Psoas muscle (tissue), 8 donors: Measurements from ENCODE around the gene ADAMTS16. TPM values are rescaled to one million over a fixed set of nuclear protein-coding genes. Genes with fewer than 3 reads are reported as not detected.
A peak's percentile ranks its signal among the peaks of the same experiment; 100 is the strongest.

ENCODE experiments used
- ATAC-seq, 4 donors: fragments of 200-7000 bp; cut with Tn5 transposase; one replicate each; pipeline ENCODE4 v1.9.1; 2020; ENCODE audit warnings: moderate library complexity in 3 of 4, mild to moderate bottlenecking in 2 of 4
- DNase-seq, 2 donors: peaks; one replicate each; pipeline ENCODE4 v3.0.0-alpha.2; 2020
- H3K27ac ChIP-seq: fragments of 200-600 bp; one replicate; pipeline ENCODE4 v1.8.0; 2022
- H3K27me3 ChIP-seq, 3 donors: fragments of 200-600 bp in 1 of 3; one replicate each; pipeline versions ENCODE4 v1.6.1 to v1.8.0; 2013 to 2022; ENCODE audit warnings: low read length in 2 of 3, mild to moderate bottlenecking in 2 of 3, moderate library complexity in 1 of 3; ENCODE audit not compliant: insufficient read depth in 3 of 3
- H3K36me3 ChIP-seq, 2 donors: fragments of 200-600 bp in 1 of 2; one replicate each; pipeline versions ENCODE4 v1.6.1 to v1.8.0; 2013 to 2022; ENCODE audit warnings: low read depth in 1 of 2, mild to moderate bottlenecking in 1 of 2, moderate library complexity in 1 of 2; ENCODE audit not compliant: insufficient read depth in 1 of 2
- H3K4me1 ChIP-seq: fragments of 200-600 bp; one replicate; pipeline ENCODE4 v1.8.0; 2022
- H3K4me3 ChIP-seq: fragments of 200-600 bp; one replicate; pipeline ENCODE4 v1.8.0; 2022; ENCODE audit warnings: mild to moderate bottlenecking
- H3K9me3 ChIP-seq: fragments of 200-600 bp; one replicate; pipeline ENCODE4 v1.8.0; 2022
- CTCF ChIP-seq: fragments of 200-600 bp; IDR thresholded peaks from one replicate; pipeline ENCODE4 v1.8.0; 2022; ENCODE audit warnings: antibody characterized with exemption
- WGBS, 3 donors: extraction: QIAGEN DNeasy Blood & Tissue Kit; methylation state at CpG; one replicate each; pipeline versions ENCODE4 v1.1.6 to v1.1.7; 2013; 5-methylcytosine and 5-hydroxymethylcytosine counted together
- intact Hi-C, 2 donors: fragments of 100-400 bp; cut with DNase I; formaldehyde crosslinking; loops; one replicate each; pipeline versions ENCODE4 v1.11.0 to v1.14.2; 2022
- polyA plus RNA-seq, 3 donors: library from polyadenylated mRNA; stranded (reverse); fragments of 200-250 nt; gene quantifications; one replicate each; pipeline ENCODE4 v1.2.3, GENCODE V29; 2013
- total RNA-seq, 4 donors: library from RNA; stranded (reverse); fragmentation: NEBNext Ultra II Directional in 2 of 4; extraction: Animal tissue kit (Norgen Biotek cat#: 25700) in 2 of 4; gene quantifications; one replicate each; pipeline versions ENCODE4 v1.2.1 to v1.2.4, GENCODE V29; 2021 to 2023
- donor health status: healthy with polysubstance abuse.
- donor health status: DM: no; HTN: no; CAD: no; lungs with moderate emphysema.
- donor health status: Bipolar disorder and iron deficiency.
- donor health status: healthy.
- donor health status: DM: yes; HTN: yes; CAD: no.
- donor health status: DM: no; HTN: no; CAD: no.
- donor health status: DM: no; HTN: no; CAD: no.
- donor health status: DM: yes; HTN: yes; CAD: no.

Gene ADAMTS16
- total and polyA plus RNA-seq, 7 donors, result 0.01 to 0.27 (median 0.06) TPM; not detected in 1

- WGBS, 3 donors, result 22 to 32% (median 22%) methylated on average over 3 of the region's 3 CpGs
- Histone ChIP-seq H3K4me1 (peaks cover 41% of the 10 kb centered on the region), H3K36me3 (no peaks in the 10 kb centered on the region), H3K9me3 (no peaks in the 10 kb centered on the region), H3K27me3 (no peaks in the 10 kb centered on the region), H3K27ac (peak overlapping the region; percentile 82), H3K4me3 (no peak overlapping the region)
- peak; percentile 80 to 96 (median 90) for ATAC-seq
- TF ChIP-seq CTCF, result no peak
- intact Hi-C loops, result loop anchor here in 1 of 2 donors (10.0 kb wide), 1 partner anchor 158 kb away; no protein-coding TSS in a partner anchor
- no peak for DNase-seq
Measured at GRCh38 chr5:5156471-5157082, 16.4 kb downstream of the ADAMTS16 start.

DNA sequence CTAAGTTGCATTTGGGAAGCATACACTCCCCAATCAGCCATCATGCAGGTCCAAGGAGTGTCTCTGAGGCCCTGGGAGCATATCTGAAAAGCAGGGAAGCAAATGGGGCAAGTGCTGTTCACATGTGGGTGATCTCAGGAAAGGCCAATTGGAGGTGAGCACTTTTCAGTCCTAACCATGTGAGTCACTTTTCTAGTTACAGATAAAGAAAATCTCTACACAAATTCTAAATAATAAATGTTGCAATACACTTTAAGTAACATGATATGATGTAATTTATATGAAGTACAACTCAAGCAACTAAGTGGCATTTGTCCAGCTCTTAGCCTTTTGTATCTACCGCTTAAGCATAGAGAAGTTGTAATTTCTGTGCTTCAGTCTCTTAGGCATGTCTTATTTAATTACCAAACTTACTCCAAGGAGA lies 18.4 kb downstream of the ADAMTS16 start:
- Histone ChIP-seq H3K4me1 (peaks cover 41% of the 10 kb centered on the region), H3K9me3 (no peaks in the 10 kb centered on the region), H3K36me3 (no peaks in the 10 kb centered on the region), H3K4me3 (no peak overlapping the region), H3K27me3 (no peaks in the 10 kb centered on the region), H3K27ac (no peak overlapping the region)
- WGBS, 3 donors, result 76 to 95% (median 82%) methylated on average over 1 of the region's 1 CpG
- no peak for ATAC-seq
- intact Hi-C loops, result loop anchor here in 1 of 2 donors (10.0 kb wide), 1 partner anchor 156 kb away; no protein-coding TSS in a partner anchor
- no peak for DNase-seq
- TF ChIP-seq CTCF, result no peak

GRCh38 chr5:5159282-5160103 lies 19.4 kb downstream of the ADAMTS16 start:
- no peak overlapping the region for H3K27ac ChIP-seq
- ATAC-seq (no peak), DNase-seq (no peak)
- H3K36me3 ChIP-seq, result no peaks in the 10 kb centered on the region
- 57 to 70% (median 66%) methylated on average over 5 of the region's 5 CpGs for WGBS, 3 donors
- no peaks in the 10 kb centered on the region for H3K27me3 ChIP-seq
- no peak overlapping the region for H3K4me3 ChIP-seq
- H3K4me1 ChIP-seq, result peaks cover 35% of the 10 kb centered on the region
- intact Hi-C loops, result loop anchor here (5.0 to 10.0 kb wide), 2 partner anchors 53 to 155 kb away; no protein-coding TSS in a partner anchor
- H3K9me3 ChIP-seq, result no peaks in the 10 kb centered on the region
- no peak for TF ChIP-seq CTCF

DNA sequence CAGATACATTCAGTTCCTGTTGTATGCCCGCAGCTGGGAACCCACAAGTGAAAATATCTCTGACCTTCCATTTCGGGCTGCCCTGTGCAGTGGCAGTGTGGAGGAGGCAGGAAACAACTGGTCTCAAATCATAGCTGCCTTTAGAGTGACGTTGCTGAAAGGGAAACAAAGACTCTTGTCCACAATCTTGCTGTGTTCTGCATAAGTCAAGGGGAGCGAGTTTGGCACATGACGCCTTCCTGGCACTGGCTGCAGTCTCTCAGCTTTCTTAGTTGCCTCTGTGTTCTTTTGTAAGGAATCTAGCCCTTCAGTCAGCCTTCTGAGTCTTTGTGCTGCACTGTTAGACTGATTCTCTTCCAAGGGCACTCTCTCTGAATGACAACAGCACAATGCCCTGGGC lies 24.0 kb downstream of the ADAMTS16 start:
- H3K4me1 ChIP-seq, result peaks cover 4% of the 10 kb centered on the region
- no peak overlapping the region for H3K4me3 ChIP-seq
- intact Hi-C loops, result loop anchor here in 1 of 2 donors (5.0 kb wide), 1 partner anchor 48 kb away; no protein-coding TSS in a partner anchor
- no peaks in the 10 kb centered on the region for H3K27me3 ChIP-seq
- H3K27ac ChIP-seq, result no peak overlapping the region
- DNase-seq, result no peak
- H3K36me3 ChIP-seq, result no peaks in the 10 kb centered on the region
- no peaks in the 10 kb centered on the region for H3K9me3 ChIP-seq
- no peak for ATAC-seq
- 65 to 73% (median 67%) methylated on average over 5 of the region's 5 CpGs for WGBS, 3 donors
- no peak for TF ChIP-seq CTCF
